GM06990 (cell line): ENCODE data around the gene KIF6.
"Not testable (repeated sequence)": the region's sequence is repeated elsewhere in the genome, so short reads cannot be mapped to it uniquely, and the experiment has no call there.

ENCODE experiments used
- DNase-seq: peaks from one replicate; pipeline ENCODE4 v3.0.0-alpha.2; 2011; ENCODE audit not compliant: insufficient read length; ENCODE audit errors: extremely low read depth
- H3K27me3 ChIP-seq: replicated peaks from 2 replicates; pipeline ENCODE4 v1.6.0; 2011; ENCODE audit warnings: low read length; ENCODE audit not compliant: control insufficient read depth, insufficient read depth
- H3K36me3 ChIP-seq: 2 replicates; pipeline ENCODE4 v1.5.1; 2011; ENCODE audit warnings: low read length; ENCODE audit not compliant: control insufficient read depth, insufficient read depth
- H3K4me3 ChIP-seq: replicated peaks from 2 replicates; pipeline ENCODE4 v1.5.1; 2011; ENCODE audit warnings: low read depth, mild to moderate bottlenecking, control low read depth, low read length
- TF ChIP-seq, protein P1 (sequence below): IDR thresholded peaks from 2 replicates; pipeline ENCODE4 v1.5.1; 2011; ENCODE audit warnings: low read length, control low read depth, mild to moderate bottlenecking, inconsistent platforms; ENCODE audit not compliant: insufficient read depth, poor library complexity, severe bottlenecking

The KIF6 gene

DNA sequence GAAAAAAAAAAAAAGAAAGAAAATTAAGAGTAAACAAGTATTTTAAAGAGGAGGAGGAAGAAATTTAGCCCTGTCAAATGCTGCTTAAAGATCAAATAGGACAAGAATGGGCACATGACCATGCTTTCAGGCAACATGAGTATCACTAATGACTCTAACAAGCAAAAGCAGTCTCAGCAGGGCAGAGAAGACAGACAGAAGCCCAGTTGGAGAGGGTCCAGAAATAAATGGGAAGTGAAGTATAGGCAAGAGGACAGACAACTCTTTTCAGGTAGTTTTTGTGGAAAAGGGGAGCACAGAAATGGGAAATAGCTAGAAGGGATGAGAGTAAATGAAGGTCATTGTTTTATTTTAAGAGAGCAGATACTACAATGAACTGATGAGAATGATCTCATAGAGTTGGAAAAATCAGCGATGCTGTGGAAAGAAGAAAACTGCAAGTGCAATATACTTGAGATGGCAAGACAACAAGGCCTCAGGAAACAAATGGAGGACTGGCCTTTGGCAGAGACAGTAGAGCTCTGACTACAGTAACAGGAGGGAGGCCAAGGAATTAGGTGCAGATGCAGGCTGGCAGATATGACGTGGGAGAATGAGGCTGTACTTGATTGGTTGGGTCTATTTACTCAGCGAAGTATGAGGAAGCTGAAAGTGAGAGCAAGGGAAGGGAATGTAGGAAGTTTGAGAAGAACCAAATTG, 40.3 kb downstream of the KIF6 start:
- Histone ChIP-seq H3K4me3 (no peak overlapping the region), H3K36me3 (no peaks in the 10 kb centered on the region), H3K27me3 (no peaks in the 10 kb centered on the region)
- no peak for DNase-seq
- TF ChIP-seq, protein P1, sequence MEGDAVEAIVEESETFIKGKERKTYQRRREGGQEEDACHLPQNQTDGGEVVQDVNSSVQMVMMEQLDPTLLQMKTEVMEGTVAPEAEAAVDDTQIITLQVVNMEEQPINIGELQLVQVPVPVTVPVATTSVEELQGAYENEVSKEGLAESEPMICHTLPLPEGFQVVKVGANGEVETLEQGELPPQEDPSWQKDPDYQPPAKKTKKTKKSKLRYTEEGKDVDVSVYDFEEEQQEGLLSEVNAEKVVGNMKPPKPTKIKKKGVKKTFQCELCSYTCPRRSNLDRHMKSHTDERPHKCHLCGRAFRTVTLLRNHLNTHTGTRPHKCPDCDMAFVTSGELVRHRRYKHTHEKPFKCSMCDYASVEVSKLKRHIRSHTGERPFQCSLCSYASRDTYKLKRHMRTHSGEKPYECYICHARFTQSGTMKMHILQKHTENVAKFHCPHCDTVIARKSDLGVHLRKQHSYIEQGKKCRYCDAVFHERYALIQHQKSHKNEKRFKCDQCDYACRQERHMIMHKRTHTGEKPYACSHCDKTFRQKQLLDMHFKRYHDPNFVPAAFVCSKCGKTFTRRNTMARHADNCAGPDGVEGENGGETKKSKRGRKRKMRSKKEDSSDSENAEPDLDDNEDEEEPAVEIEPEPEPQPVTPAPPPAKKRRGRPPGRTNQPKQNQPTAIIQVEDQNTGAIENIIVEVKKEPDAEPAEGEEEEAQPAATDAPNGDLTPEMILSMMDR: no peak

DNA sequence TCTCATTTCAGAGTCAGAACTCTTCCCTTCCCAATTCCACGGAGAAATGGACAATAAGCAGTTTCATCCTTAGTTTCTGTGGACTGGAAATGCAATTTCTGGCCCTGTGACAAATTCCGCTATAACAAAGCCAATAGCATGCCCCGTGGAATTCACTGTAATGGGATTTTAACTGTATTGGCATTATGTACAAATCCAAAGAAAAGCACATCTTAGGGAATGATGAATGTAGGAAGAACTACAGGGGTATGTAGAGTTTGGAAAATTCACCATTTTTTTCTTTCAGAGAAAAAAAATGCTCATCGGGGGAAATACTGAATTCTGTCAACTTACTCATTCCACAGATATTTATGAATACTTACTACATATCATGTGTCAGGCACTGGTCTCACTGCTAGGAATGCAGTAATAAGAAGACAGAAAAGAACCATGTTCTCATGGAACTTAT, 43.5 kb downstream of the KIF6 start:
- Histone ChIP-seq H3K27me3 (no peaks in the 10 kb centered on the region), H3K4me3 (no peak overlapping the region), H3K36me3 (no peaks in the 10 kb centered on the region)
- DNase-seq: no peak
- TF ChIP-seq, protein P1: no peak

DNA sequence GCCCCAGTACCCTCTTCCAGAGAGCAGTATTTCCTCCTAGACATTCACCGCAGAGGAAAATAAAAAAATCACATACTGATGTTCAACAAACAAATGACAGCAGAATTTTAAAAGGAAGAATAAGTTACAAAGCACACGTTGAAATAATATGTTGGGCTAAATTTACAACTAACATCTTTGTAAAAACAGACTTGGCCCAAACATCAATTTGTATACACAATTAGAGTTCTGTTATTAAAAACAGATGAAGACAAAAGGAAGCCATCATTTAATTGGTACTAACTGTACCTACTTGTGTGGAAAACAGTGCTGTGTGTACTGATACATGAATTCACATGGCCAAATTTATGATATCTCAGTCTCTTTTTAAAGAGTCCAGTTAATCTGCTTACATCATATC, 46.3 kb downstream of the KIF6 start:
- Histone ChIP-seq H3K27me3 (no peaks in the 10 kb centered on the region), H3K36me3 (no peaks in the 10 kb centered on the region), H3K4me3 (no peak overlapping the region)
- DNase-seq: no peak
- TF ChIP-seq, protein P1: no peak

DNA sequence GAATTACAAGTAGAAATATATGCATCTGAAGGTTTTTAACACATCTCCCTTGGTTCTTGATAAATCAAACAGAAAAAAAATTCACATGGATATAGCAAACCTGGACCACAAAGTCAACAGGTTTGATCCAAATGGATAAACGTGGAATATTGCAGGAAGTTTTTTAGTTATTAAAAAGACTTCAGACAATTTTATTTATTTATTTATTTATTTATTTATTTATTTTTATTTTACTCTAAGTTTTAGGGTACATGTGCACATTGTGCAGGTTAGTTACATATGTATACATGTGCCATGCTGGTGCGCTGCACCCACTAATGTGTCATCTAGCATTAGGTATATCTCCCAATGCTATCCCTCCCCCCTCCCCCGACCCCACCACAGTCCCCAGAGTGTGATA, 47.9 kb downstream of the KIF6 start:
- DNase-seq, H3K4me3 ChIP-seq, H3K36me3 ChIP-seq: not testable (repeated sequence)

DNA sequence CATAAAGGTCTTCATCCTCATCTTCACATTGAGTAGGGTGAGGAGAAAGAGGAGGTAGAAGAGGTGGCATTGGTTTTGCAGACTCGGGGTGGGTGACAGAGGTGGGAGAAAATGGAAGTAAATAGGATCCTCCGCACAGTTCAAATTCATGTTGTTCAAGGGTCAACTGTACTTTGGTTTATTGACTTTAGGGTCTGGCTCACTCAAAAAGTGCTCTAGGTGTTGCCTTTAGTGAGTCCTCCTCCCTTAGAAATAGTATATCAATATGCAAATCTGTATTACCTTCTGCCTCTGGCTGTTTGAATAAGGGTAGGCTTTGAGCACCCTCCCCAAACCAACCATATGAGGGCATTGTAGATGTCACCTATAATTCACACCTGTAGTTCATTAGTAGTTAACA, 54.7 kb downstream of the KIF6 start:
- TF ChIP-seq, protein P1: no peak
- H3K36me3 ChIP-seq: no peaks in the 10 kb centered on the region

More for the DNA sequence above, 47.9 kb downstream of the KIF6 start:
- H3K27me3 ChIP-seq: not testable (repeated sequence)

DNA sequence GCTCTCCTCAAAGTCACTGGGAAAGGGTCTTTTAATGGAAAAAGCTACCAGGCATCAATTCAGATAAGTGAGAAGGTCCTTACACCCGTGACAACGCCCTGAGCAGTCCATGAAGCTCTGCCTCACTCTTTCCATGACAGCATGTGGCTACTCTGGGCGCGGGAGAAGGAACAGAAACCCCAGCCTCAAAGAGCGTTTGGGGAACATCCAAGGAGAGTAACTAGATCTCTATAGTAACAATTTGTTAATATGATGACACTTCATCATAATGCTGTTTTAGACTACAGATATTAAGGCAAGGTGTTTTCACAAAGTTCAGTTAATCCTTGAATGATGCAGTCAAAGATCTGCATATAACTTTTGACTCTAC, 55.2 kb downstream of the KIF6 start:
- no peaks in the 10 kb centered on the region for H3K36me3 ChIP-seq
- no peaks in the 10 kb centered on the region for H3K27me3 ChIP-seq
- TF ChIP-seq, protein P1: no peak
- no peak for DNase-seq
- H3K4me3 ChIP-seq: no peak overlapping the region

More for the DNA sequence above, 54.7 kb downstream of the KIF6 start:
- no peak for DNase-seq
- Histone ChIP-seq H3K4me3 (no peak overlapping the region), H3K27me3 (no peaks in the 10 kb centered on the region)
